ENCODE results near the gene SCNN1B.

Gene SCNN1B

GRCh38 chr16:23323224-23324030, 21.3 kb downstream of the SCNN1B start:
- no peak for DNase-seq

- DNase-seq = no peak
These were observed 22.6 kb downstream of the SCNN1B start for GRCh38 chr16:23324727-23325126.

GRCh38 chr16:23327836-23328235, 25.7 kb downstream of the SCNN1B start:
- no peak for DNase-seq

GRCh38 chr16:23330161-23330560, 28.1 kb downstream of the SCNN1B start:
- no peak for DNase-seq

GRCh38 chr16:23330583-23331249, 28.6 kb downstream of the SCNN1B start:
- no peak for DNase-seq

- DNase-seq = no peak
These were observed 31.0 kb downstream of the SCNN1B start for GRCh38 chr16:23333034-23333579.

GRCh38 chr16:23333831-23334456, 31.8 kb downstream of the SCNN1B start:
- no peak for DNase-seq

GRCh38 chr16:23334457-23334853, 32.4 kb downstream of the SCNN1B start:
- no peak for DNase-seq

- no peak for DNase-seq
These were observed 32.8 kb downstream of the SCNN1B start for GRCh38 chr16:23334950-23335349.

- no peak for DNase-seq
These were observed 35.9 kb downstream of the SCNN1B start for GRCh38 chr16:23337836-23338550.

- no peak for DNase-seq
These were observed 37.7 kb downstream of the SCNN1B start for GRCh38 chr16:23339787-23340186.

- DNase-seq = no peak
These were observed 40.1 kb downstream of the SCNN1B start for GRCh38 chr16:23342083-23342640.

- DNase-seq = no peak
These were observed 41.8 kb downstream of the SCNN1B start for GRCh38 chr16:23343643-23344612.

- no peak for DNase-seq
These were observed 43.1 kb downstream of the SCNN1B start for GRCh38 chr16:23345237-23345636.

GRCh38 chr16:23348579-23349469, 46.7 kb downstream of the SCNN1B start:
- DNase-seq = no peak

GRCh38 chr16:23351360-23351759, 49.3 kb downstream of the SCNN1B start:
- DNase-seq = no peak

- no peak for DNase-seq
These were observed 51.3 kb downstream of the SCNN1B start for GRCh38 chr16:23353440-23353839.

- DNase-seq = no peak
These were observed 52.1 kb downstream of the SCNN1B start for GRCh38 chr16:23354246-23354645.

GRCh38 chr16:23355106-23355670, 53.1 kb downstream of the SCNN1B start:
- DNase-seq = no peak

GRCh38 chr16:23356941-23357340, 54.8 kb downstream of the SCNN1B start:
- no peak for DNase-seq
